GM19395 (cell line): ENCODE measurements around the gene ESRRB.

Experiments used
- ATAC-seq: cut with Tn5 transposase; IDR thresholded peaks from one replicate; pipeline ENCODE4 v1.9.1; 2021; ENCODE audit warnings: mild to moderate bottlenecking, moderate library complexity; ENCODE audit not compliant: unreplicated experiment

ESRRB gene

DNA sequence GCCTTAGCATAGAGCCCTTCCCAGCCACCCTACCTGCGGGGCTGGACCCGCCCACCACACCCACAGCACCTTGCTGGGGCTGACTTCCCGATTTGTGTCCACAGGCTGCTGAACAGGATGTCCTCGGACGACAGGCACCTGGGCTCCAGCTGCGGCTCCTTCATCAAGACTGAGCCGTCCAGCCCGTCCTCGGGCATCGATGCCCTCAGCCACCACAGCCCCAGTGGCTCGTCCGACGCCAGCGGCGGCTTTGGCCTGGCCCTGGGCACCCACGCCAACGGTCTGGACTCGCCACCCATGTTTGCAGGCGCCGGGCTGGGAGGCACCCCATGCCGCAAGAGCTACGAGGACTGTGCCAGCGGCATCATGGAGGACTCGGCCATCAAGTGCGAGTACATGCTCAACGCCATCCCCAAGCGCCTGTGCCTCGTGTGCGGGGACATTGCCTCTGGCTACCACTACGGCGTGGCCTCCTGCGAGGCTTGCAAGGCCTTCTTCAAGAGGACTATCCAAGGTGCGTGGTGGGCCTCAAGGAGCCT is 63.4 kb downstream of the ESRRB start:
- no peak for ATAC-seq

DNA sequence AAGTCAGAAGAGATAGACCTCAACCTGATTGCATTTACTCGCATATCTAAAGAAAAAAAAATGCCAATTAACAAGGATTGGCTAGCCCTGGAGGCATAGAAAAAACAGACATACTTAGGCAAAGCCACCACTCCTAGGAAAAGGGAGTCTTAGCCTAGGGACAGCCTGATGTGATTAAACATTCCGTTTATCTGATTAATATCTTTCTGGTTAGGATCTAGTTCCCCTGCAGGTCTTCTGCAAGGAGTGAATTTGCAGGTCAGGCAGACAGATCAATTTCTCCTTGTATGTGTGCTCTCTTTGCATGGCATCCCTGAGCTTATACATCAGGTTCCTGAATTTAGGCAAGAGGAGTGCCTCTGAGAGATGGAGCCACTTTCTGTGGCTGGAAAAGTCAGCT is 70.5 kb downstream of the ESRRB start:
- no peak for ATAC-seq

DNA sequence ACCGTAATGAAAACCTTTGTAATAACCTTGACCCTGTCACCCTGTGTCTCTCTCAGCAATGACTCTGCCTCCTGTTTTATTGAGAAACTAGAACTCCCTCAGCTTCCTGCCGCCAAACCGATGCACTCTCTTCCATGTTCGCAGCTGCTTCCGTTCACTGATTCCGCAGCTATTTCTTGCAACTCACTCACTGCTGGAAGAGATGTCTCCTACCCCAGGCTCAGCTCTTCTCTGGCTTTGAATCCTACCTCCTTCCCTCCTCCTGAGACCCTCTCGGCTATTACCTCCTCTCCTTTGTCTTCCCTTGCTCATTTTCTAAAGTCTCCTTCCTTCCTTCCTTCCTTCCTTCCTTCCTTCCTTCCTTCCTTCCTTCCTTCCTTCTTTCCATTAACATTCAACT is 71.0 kb downstream of the ESRRB start:
- no peak for ATAC-seq

DNA sequence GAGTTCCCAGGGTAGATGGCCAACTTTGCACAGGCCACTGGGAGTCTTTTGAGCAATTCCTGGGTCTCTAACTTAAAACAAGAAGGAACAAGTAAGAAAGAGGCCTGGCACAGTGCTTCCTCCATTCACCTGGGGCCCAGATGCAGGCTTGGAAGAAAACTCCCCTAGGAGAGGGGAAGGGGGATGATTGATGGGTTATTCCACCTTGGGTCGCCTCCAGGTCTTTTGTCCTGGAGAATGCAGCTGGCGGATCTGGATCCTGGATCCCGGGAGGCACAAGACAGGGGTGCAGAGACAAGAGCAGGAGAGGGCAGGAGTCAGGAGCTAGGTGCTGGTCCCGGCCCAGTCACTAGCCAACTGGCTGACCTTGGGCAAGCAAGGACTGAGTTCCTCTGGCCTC is 74.5 kb downstream of the ESRRB start:
- ATAC-seq, result no peak

GRCh38 chr14:76456200-76456599 is 80.3 kb downstream of the ESRRB start:
- no peak for ATAC-seq

GRCh38 chr14:76456891-76457586 is 81.1 kb downstream of the ESRRB start:
- ATAC-seq, result no peak

DNA sequence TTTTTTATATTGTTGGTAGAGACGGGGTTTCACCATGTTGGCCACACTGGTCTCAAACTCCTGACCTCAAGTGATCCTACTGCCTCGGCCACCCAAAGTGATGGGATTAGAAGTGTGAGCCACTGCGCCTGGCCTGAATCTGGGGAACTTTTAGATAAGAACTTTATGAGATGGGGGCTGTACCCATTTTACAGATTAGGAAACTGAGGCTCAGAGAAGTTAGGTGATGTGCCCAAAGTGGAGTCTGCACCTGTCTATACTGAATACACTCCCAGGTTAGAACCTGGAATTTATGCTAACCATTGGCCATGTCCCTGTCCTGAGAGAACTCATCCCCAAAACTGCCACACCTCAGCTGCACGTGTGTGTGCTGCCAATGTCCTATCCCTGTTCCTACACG is 81.9 kb downstream of the ESRRB start:
- no peak for ATAC-seq

DNA sequence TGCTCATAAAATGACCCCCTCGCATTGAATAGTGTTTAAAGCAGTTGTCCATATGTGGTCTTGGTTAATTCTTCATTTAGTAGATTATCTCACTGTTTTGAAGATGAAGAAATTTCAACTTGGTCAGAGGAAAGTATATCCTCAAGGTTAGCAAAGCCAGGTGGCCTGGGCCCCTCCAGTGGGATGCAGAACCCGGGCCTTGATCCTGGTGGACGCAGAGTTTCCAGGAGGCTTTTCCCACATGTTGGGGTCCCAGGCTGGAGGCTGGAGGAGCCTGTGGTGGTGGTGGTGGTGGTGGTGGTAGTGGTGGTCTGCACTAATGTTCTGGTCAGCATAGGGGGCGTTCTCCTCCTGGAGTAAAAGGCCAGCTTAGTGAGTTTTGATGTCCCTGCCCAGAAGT is 85.9 kb downstream of the ESRRB start:
- no peak for ATAC-seq

DNA sequence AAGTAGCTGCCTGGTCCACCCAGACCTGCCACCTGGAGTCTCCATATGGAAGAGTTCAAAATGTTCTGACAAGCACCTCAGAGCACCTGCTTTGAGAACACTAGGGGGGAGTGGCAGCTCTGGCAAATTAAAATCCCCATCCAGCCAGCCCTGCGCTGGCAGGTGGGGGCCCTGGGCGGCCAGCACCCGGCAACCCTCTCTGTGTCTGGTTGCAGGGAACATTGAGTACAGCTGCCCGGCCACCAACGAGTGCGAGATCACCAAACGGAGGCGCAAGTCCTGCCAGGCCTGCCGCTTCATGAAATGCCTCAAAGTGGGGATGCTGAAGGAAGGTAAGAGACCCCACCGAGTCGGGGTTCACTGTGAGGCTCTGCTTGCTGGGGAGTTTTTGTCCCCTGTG is 86.4 kb downstream of the ESRRB start:
- no peak for ATAC-seq

DNA sequence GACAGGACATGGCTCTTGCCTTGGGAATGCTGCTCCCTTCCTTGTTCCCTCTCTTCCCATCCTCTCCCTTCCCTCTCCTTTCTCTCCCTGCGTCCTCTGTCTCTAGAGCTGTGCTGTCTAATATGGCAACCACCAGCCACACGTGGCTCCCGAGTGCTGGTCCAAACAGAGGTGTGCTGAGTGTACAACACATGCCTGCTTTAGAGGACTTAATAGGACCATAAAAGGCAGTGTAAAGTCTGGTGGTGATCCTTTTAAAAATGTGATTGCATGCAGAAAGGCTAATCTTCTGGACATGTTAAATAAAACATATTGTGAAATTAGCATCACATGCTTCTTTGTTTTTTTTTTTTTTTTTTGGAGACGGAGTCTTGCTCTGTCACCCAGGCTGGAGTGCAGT is 87.2 kb downstream of the ESRRB start:
- ATAC-seq, result no peak

DNA sequence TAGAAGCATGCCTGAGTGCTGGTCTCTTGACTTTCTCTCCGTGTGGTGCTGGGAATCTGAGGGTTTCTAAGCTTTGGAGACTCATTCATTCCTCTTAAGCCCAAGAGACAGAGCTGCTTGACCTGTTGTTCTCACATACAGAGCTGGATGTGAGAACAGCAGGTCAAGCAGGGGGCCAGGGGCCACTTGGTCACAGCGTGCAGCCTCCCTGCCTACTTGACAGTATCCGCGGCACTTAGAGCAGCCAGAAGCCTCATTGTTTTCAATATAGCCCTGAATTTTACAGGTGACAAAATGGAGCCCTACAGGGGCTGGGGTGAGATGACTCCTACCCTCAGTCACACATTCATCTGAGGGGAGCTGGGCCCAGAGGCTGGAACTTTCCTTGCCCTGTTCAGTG is 88.9 kb downstream of the ESRRB start:
- ATAC-seq, result no peak

GRCh38 chr14:76465664-76466063 is 89.7 kb downstream of the ESRRB start:
- no peak for ATAC-seq

DNA sequence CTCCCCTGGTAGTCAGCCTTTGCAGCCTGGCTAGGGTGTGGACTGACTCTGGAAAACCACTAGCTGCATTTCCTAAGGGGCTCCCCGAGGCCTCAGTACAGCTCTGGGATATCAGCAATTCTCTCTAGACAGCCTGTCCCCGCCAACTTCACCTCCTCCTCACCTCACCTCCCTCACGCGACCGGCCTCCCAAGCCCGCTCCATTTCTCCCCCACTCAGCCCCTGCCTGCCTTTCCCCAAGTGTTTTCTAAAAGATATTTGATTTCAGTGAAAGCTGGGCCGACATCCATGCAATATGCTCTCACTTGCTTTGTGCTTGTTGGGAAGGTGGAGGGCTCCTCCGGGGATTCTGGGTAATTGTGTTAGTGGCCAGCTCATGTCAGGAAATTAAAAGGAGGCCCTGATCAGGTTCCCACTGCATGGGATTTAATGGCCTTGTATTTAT is 91.8 kb downstream of the ESRRB start:
- ATAC-seq, result no peak

GRCh38 chr14:76472199-76472723 is 96.3 kb downstream of the ESRRB start:
- no peak for ATAC-seq

GRCh38 chr14:76473481-76474263 is 97.7 kb downstream of the ESRRB start:
- no peak for ATAC-seq

DNA sequence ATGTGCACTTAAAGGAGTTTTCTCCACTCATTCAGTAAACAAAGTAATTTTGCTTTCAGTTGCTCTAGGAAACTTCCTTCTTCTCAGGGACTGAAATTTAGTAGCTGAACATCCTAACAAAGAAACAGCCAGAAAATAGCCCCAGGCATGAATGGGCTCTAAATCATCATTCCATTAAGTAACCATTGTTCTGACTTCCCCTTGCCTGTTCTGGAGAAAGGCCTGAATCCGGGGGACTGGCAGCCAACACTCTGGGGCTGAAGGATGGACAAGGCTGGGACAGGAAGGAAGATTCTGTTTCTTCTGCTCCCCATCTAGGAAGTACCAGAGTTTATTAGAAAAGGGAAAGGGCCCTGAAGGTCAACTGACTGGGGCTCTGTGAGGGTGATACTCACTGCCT is 104.5 kb downstream of the ESRRB start:
- no peak for ATAC-seq

DNA sequence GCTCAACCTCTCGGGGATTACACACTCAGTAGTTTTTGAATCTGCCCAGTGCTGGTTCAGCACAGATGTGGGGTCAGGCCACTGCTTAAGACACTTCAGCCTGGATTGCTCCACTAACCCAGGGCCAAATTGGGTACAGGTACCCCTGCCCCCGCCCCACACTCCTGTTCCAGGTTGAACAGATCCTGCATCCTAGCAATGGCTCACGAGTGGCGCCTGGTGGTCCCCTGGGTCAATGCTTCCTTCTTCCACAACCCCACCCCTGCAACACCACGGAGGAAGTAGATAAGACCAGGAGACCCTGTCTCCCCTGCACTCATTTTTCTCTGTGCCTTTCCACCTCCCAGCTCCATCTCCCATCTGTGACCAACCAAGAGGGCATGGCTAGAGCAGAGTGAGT is 108.4 kb downstream of the ESRRB start:
- ATAC-seq, result no peak

GRCh38 chr14:76486251-76486743 is 110.4 kb downstream of the ESRRB start:
- no peak for ATAC-seq

- ATAC-seq, result no peak
Observed at GRCh38 chr14:76488551-76488950, 112.6 kb downstream of the ESRRB start.

- ATAC-seq, result no peak
Observed at GRCh38 chr14:76489667-76490066, 113.7 kb downstream of the ESRRB start.

DNA sequence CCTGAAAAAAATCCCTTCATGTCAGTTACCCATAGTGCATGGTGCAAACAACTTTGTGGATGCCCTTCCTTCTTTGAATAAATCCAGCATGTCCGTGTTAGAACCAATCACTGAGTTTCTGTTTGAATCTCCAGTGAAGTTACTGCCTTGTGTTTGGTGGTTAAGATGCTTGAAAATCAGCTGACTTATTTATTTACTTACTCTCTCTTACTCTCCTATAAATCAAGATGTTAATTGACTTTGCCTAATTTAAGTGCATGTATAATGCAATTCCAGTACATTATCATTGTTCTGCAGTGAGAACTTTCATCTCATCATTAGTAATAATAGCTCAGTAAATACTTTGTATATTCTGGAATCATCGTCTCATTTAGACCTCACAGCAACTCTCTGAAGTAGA is 114.2 kb downstream of the ESRRB start:
- ATAC-seq, result no peak

- no peak for ATAC-seq
Observed at GRCh38 chr14:76490735-76491134, 114.8 kb downstream of the ESRRB start.
